HG03520 (cell line): ENCODE results near the gene NETO1.

Experiments
- ATAC-seq: cut with Tn5 transposase; IDR thresholded peaks from one replicate; pipeline ENCODE4 v1.9.1; 2021; ENCODE audit warnings: mild to moderate bottlenecking, moderate library complexity; ENCODE audit not compliant: unreplicated experiment

NETO1 gene, protein sequence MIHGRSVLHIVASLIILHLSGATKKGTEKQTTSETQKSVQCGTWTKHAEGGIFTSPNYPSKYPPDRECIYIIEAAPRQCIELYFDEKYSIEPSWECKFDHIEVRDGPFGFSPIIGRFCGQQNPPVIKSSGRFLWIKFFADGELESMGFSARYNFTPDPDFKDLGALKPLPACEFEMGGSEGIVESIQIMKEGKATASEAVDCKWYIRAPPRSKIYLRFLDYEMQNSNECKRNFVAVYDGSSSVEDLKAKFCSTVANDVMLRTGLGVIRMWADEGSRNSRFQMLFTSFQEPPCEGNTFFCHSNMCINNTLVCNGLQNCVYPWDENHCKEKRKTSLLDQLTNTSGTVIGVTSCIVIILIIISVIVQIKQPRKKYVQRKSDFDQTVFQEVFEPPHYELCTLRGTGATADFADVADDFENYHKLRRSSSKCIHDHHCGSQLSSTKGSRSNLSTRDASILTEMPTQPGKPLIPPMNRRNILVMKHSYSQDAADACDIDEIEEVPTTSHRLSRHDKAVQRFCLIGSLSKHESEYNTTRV

DNA sequence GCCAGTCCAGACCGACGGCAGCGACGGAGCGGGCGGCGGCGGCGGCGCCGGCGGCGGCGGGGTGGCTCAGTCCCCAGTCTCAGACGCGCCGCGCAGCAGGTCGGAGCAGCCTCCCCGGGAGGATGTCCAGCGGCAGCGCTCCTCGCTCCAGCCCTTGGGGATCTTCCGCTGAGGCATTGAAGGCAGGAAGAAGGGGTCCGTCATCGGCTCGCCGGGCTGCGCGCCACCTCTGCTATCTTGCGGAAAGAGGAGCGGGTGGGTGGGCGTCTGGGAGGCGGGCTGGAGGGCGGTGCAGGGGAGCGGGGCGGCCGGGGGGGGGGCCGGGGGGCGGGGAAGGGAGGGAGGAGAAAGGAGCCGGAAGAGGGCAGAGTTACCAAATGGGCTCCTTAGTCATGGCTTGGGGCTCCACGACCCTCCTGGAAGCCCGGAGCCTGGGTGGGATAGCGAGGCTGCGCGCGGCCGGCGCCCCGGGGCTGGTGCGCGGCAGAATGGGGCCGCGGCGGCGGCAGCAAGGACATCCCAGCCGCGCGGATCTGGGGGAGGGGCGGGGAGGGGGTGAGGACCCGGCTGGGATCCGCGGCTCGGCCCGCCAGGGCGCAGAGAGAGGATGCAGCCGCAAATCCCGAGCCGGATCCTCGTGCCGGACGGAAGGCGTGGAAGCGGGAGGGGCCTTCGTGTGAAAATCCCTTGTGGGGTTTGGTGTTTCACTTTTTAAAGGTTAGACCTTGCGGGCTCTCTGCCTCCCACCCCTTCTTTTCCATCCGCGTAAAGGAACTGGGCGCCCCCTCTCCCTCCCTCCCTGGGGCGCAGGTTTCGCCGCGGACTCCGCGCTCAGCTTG, at the start of gene NETO1:
Gene NETO1 (minus strand): TSS at position 242 of the 839 bp plus-strand sequence. CDS start 696 bp downstream, outside the sequence.
- ATAC-seq = no peak

GRCh38 chr18:72910045-72910444, 42.3 kb upstream of the NETO1 start:
- ATAC-seq = no peak

DNA sequence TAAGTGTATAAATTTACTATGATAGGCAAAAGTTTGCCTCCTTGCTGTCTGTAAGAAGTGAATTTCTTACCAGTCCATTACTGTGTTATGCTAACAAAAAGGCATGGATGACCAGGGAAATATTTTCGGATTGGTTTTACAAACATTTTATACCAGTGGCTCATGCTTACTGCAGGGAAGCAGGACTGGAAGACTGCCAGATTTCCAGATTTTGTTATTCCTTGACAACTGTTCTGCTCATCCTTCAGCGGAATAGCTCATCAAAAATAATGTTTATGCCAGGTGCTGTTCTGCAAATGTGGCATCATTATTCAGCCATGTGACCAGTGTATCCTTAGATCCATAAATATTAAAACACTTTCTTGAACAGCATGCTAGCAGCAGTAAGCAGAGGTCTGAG, 40.4 kb upstream of the NETO1 start:
- no peak for ATAC-seq

- ATAC-seq = no peak
Measured at GRCh38 chr18:72903033-72903432, 35.2 kb upstream of the NETO1 start.

DNA sequence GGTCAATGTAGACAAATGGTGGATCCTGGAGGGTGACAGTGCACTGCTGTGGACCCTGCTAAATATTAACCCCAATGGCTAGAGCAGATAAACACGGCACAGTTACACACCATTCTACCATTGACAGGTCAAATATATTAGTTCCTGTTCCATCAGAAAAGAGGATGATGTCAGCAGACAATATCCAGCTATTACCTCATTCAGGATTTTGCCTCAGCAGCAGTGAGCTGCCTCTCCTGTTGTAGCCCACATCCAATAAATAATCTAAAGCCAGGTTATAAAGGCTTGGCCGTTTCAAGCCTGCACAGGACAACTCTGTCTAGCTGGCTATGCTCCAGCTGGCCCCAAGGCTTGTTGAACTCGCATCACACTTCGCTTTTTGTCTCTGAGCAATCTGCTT, 31.6 kb upstream of the NETO1 start:
- no peak for ATAC-seq

DNA sequence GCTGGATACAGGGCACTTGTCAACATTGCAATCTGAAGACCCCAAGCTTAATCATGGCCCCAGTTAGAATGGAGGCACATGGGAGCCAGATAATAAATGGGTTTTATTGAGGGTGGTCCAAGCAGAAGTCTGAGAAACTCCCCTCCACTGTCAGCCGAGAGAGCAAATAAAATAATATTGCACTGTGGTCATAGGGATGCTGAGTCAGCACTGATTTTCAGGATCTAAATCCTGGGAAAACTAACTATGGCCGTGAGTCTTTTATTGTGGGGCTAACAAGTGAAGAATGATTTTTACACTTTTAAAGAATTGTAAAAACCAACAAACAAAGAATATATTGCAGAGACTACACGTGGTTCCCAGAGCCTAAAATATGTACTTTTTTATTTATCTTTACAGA, 31.1 kb upstream of the NETO1 start:
- no peak for ATAC-seq

DNA sequence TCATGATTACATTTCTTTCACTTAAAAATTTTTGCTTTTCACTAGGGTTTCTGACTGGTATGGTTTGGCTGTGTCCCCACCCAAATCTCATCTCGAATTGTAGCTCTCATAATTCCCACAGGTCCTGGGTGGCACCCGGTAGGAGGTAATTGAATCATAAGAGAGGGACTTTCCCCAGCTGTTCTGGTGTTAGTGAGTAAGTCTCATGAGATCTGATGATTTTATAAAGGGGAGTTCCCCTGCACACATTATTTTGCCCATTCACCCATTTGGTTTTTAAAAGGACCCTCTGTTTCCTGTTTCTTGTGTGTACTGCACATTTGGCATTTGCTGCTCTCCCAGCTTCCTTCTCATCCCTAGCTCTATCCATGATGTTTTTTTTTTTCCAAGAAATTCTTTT, 27.8 kb upstream of the NETO1 start:
- no peak for ATAC-seq

DNA sequence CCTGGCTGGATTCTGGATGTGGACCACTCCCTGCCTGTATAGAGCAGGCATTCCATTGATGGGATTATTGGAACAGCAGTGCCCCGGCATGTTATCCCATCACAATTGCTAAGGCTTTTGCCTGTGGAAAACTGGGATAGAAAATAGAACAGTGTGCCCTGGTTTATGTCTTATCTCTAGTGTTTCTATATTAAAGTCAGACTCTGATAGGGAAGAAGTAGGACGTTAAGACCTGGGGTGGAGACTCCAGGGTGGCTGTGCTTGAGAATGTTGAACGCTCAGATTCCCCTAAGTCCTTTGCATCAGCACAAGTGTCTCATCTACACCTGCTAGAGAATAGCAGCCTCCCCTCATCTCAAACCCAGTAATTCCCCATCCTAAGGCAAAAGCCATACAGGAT, 10.8 kb upstream of the NETO1 start:
- no peak for ATAC-seq

DNA sequence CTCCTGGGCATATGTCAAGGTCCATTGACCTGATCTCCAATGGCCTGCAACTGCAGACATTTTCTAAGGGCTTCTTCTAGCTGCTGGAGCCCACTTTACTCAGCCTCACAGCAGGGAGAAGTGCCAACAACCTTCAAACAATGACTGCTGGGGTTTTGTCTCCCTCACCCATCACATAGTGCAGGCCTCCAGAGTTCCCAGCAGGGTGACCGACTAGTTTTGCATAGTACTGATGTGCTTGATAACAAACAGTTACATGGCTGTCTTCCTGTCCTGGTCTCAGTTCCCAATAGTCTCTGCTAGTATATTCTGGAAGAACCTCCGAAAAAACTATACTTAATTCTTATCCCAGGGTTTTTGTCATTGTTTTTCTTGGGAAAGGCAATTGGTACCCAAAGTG, 10.4 kb upstream of the NETO1 start:
- ATAC-seq = no peak

DNA sequence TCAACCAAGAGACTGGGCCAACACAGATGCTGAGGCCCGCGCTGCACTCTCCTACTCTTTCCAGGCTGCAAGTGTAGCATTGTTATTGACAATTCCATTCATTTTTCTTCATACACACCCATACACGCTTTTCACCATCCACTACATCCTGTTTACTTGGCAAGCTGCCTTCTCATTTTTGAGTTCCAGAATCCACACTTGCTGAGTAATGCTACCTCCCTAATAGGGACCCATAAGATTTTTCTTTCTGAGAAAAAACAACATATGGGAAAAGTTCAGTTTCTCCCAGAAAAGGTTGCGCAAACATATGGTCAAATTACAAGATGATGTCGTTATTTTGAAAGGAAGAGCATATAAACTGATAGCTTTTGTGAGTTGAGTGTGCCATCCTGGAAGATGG, 3.3 kb upstream of the NETO1 start:
- ATAC-seq = no peak

DNA sequence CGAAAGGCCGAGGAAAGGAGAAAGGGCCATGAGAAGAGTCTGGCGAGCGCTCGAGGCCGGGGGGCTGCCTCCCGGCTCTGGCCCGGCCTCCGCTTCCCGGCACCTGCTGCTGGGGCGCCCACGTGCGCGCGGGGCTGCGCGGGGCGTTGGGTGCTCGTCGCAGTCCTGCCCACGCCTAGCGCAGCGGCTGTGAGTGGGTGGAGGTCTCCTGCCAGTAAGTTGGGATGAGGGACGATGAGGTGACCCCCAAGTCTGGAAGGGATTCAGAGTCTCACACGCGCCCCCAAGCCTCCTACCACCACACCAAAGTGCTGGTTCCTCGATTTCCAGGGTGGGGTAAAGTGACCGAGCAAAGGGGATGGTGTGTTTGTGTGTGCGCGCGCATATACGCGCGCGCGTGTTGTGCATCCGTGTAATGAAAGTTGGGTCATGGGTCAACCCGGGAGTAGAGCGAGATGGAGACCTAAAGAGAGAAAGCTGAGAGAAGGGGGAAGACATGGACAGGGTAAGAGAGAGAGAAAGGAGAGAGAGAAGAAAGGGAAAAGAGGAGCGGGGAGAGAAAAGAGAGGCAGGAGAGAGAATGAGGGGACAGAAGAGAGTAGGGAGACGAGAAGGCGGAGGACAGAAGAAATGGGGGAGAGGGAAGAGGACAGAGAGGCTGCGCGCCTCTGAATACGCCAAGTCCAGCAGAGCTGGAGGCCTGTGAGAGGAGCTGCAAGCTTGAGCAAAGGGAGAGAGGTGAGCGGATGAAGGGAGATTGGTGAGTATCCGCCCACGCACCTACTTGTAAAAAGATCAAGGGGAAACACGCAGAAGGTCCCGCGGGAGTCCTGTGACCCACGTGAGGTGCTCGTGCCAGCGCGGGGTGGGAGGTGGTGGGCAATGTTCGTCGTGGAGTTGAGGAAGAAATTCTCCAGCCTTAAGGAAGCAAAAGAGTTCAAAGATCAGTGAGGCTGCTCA, 1.7 kb upstream of the NETO1 start:
- ATAC-seq = no peak

DNA sequence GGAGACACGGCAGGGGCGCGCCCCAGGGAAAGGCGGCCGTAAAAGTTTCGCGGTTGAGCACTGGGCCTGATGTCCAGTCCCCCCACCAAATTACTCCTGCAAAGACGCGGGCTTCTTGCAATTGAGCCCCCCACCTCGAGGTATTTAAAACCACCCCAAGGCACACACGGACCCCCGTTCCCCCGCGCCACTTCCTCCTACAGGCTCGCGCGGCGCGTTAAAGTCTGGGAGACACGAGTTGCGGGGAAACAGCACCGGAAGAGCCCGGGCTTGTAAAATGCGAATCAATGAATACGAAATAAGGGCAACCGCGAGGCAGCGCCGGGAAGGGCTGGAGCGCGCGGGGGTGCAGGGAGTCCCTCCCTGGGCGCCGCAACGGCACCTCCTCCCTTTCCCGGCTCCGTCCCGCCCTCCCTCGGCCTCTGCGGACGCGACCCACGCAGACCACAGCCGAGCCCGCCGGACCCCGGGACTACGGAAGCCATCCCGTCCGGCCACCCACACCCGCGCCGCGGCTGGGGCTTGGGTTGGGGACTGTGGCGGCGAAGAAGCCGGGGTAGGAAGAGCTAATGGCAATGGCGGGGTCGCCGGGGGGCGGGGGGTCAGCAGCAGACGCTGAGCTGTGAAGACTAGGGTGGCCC, 918 bp upstream of the NETO1 start:
- no peak for ATAC-seq

DNA sequence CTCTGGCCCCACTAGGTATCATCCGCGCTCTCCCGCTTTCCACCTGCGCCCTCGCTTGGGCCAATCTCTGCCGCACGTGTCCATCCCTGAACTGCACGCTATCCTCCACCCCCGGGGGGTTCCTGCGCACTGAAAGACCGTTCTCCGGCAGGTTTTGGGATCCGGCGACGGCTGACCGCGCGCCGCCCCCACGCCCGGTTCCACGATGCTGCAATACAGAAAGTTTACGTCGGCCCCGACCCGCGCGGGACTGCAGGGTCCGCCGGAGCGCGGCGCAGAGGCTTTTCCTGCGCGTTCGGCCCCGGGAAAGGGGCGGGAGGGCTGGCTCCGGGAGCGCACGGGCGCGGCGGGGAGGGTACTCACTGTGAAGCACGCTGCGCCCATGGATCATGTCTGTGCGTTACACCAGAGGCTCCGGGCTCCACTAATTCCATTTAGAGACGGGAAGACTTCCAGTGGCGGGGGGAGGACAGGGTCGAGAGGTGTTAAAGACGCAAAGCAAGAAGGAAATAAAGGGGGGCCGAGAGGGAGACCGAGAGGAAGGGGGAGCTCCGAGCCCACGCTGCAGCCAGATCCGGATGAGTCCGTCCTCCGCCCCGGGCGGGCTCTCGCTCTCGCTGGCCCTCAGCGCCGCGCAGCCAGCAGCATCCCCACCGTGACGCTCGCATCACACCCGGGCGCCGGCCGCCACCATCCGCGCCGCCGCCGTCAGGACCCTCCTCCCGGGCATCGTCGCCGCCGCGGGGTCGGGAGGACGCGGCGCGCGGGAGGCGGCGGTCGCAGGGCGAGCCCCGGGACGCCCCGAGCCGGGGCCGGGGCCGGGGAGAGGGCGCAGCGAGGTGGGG, 664 bp downstream of the NETO1 start:
- ATAC-seq = no peak

GRCh38 chr18:72866442-72866900, 1.3 kb downstream of the NETO1 start:
- ATAC-seq = no peak

GRCh38 chr18:72863754-72864153, 4.0 kb downstream of the NETO1 start:
- ATAC-seq = no peak

DNA sequence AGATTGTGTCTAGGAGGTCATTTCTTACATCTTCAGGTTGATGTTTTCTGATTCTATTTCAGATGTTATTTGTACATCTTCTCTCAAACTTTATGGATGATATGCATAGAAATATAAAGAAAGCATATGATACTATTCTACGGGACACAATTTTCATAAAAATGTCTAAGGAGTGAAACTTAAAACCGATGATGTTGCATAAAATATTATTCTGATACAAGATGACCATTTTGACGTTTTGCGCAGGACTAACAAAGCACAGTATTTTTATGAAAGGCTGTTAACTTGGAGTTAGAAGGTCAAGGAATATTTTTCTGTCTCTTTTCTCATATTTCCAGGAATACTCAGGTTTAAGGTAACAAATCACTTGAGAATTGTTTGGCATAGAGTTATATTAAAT, 8.7 kb downstream of the NETO1 start:
- no peak for ATAC-seq

GRCh38 chr18:72849671-72850070, 18.1 kb downstream of the NETO1 start:
- ATAC-seq = no peak

DNA sequence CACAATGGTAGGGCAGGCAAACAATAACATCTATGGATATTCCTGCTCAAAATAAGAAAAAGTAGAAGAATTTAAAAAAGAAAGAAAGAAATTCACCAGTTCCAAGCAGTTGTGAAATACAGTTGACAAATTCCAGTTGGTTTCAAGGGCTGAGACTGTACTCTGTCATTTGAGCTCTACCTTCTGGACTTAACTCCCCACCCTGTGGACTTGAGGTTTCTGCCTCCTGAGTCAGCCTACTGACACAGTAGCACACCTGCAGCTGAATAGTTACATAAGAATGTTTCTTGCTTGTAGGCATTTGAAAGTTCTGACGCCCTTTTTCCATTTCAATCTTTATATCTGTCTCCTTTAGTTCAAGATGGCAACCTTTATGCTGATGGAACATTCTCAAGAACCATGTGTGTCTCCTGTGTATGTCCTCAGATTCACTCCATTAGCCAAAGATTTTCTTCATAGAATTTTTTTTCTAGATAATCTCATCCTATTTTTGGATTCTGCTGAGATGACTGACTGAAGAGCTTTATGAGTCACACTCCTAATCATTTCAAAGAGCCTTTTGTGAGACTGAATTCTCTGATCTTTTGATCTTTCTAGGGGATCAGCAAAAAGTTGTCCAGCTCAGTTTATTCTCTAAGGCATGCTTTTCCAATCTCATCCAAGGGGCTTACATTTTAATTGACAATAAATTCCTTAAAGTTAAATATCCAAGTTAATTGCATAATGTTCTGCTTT, 19.1 kb downstream of the NETO1 start:
- no peak for ATAC-seq

DNA sequence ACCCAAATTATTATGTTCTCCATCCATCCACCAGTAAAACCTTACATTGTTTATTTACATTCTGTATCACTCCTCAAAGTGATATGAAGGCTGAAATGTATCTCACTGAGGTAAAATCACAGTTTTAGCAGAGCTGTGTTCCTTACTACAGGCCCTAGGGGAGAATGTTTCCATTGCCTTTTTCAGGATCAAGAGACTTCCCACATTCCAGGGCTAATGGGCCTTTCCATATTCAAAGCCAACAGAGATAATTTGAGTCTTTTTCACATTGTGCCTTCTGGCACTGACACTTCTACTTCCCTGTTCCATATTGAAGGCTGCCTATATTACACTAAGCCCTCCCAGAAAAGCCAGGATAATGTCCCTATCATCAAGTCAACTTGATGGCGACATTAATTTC, 20.0 kb downstream of the NETO1 start:
- no peak for ATAC-seq
